GM19395 (cell line): ENCODE measurements around the gene NDUFA6.
"Not testable (repeated sequence)": the region's sequence is repeated elsewhere in the genome, so short reads cannot be mapped to it uniquely, and the experiment has no call there.

Experiments used
- ATAC-seq: cut with Tn5 transposase; IDR thresholded peaks from one replicate; pipeline ENCODE4 v1.9.1; 2021; ENCODE audit warnings: mild to moderate bottlenecking, moderate library complexity; ENCODE audit not compliant: unreplicated experiment

The NDUFA6 gene

GRCh38 chr22:42072606-42073330 is 17.8 kb downstream of the NDUFA6 start:
- ATAC-seq = no peak

DNA sequence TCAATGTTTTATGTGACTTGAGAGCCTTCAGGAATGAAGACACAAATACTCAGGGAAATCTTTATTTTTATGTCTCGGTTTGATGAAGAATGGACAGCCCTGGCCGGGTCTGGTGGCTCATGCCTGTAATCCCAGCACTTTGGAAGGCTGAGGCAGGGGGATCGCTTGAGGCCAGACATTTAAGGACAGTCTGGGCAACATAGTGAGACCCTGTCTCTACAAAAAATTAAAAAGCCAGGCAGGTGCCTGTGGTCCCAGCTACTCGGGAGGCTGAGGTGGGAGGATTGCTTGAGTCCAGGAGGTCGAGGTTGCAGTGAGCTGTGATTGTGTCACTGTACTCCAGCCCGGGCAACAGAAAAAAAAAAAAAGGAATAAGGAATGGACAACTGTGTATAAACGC is 19.1 kb downstream of the NDUFA6 start:
- ATAC-seq = not testable (repeated sequence)

DNA sequence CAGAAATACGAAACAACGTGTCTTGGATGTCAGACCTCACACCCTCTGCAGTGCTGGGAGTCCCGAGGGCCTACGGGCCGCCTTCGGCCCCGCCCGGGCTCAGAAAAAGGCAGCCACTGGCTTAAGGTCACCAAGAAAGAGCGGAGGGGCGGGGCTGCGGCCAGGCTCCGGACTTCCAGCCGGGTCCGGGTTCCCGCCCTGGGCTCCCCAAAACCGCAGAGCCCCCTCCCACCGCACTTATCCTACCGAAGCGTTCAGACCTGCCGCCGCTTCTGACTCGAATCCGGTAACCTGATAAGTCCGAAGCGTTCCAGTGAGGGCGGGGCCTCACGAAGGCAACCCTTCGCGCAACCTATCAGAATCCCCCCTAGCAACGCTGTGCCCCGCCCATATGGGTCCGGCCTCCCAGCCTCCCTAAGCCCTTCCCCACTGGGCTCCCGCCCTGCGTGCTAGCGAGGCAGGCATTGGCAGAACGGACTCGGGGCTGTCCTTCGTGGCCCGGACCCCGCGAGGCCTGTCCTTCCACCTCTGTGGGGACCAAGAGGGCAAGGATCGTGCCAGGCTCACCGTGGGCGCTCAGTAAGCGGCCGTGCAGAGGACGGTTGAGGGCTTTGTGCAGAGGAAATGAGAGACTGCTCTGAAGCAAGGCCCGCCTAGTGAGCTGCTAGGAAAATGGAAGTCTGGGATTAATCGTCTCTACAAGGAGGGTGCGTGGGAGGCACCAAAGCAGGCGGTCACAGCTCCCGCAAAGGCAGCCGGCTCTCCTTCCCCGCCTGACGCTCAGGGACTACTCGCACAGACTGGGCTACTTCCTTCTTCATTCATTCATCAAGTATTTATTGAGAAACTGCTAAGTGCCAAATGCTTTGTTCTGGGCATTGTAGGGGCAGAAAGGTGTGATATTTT is 19.8 kb downstream of the NDUFA6 start, which contains the start of gene NAGA:
Gene NAGA, minus strand, starts transcription at position 296 of the 906 bp plus-strand sequence. CDS start 515 bp downstream, outside the sequence.
- peak; percentile 87 for ATAC-seq

- ATAC-seq = peak; percentile 10
Measured at GRCh38 chr22:42069801-42070516, 20.6 kb downstream of the NDUFA6 start.

- ATAC-seq = no peak
Measured at GRCh38 chr22:42068291-42068690, 22.3 kb downstream of the NDUFA6 start.

DNA sequence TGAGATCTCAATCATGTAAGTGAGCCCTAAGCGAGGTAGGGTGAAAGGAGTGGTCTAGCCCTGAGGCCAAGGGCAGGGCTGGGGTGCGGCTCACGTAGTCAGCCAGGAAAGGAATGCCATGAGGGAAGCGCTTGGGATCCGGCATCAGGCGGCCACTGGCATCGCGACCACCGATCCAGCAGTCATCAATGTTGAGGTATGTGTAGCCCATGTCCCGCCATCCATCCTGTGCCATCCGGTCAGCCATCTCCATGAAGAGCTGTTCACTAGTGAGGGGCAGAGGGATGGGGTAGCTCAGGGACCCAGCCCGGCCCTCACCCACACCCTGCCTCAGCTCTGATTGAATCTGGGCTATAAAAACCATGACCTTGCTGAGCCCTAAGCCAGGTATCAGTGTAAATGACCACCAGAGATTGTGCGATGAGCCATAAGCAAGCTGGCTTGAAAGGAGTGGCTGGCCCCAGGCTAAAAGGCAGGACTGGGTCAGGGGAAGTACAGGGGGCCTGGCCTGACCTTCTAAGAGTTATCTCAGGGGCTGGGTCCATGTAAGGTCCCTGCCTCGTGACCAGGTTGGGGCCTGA is 22.8 kb downstream of the NDUFA6 start:
- no peak for ATAC-seq

GRCh38 chr22:42066937-42067336 is 23.6 kb downstream of the NDUFA6 start:
- ATAC-seq = no peak

GRCh38 chr22:42066126-42066761 is 24.3 kb downstream of the NDUFA6 start:
- ATAC-seq = no peak

DNA sequence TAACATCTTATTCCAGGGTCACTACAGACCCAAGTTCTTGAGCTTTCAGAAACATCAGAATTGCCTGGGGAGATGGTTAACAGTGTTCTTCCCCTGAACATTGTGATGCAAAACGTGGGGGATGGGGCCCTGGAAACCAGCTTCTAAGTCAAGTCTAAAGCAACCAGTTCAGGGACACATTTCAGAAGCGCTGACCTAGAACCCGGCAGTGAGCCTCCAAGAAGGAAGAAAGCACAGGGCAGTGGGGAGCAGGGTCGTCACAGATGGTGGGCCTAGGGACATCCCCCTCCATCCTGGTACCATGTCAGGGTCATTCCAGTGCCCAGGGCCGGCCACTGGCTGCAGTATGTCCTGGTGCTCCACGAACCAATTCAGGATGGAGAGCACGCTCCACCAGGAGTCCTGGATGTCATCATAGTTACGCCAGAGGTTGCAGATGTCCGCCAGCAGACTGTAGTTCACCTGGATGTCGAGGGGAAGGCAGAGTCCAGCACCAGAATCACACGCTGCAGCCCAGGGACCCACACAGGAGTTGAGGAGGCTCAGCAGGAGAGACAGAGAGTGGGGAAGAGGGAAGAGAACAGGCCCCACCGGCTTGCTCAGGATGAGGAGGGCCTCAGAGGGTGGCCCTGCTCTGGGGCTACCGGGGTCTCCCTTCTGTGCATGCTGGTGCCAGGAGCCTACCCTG is 25.0 kb downstream of the NDUFA6 start:
- ATAC-seq = no peak

GRCh38 chr22:42064629-42065028 is 25.9 kb downstream of the NDUFA6 start:
- no peak for ATAC-seq

GRCh38 chr22:42062506-42063170 is 27.9 kb downstream of the NDUFA6 start:
- no peak for ATAC-seq

DNA sequence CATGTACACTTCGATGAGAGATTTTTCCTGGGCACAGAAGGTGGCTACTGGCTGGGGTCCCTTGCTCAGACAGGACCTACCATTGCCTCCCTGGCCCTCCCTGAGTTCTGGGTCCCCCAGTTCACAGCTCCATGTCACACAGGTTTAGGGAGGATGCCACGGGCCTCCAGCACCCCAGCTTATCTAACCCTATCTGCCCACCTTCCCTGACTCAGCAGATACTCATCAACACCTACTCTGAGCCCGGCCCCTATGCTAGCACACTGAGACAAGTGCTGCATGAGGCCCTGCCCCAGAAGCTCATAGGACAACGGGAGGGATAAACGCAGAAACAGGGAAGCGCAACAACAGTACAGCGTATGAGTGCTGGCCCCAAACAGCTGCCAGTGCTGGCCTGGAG is 29.5 kb downstream of the NDUFA6 start:
- no peak for ATAC-seq

GRCh38 chr22:42060489-42060888 is 30.1 kb downstream of the NDUFA6 start:
- no peak for ATAC-seq

- ATAC-seq = no peak
Measured at GRCh38 chr22:42056757-42057511, 33.6 kb downstream of the NDUFA6 start.

GRCh38 chr22:42052765-42053164 is 37.8 kb downstream of the NDUFA6 start:
- ATAC-seq = no peak

DNA sequence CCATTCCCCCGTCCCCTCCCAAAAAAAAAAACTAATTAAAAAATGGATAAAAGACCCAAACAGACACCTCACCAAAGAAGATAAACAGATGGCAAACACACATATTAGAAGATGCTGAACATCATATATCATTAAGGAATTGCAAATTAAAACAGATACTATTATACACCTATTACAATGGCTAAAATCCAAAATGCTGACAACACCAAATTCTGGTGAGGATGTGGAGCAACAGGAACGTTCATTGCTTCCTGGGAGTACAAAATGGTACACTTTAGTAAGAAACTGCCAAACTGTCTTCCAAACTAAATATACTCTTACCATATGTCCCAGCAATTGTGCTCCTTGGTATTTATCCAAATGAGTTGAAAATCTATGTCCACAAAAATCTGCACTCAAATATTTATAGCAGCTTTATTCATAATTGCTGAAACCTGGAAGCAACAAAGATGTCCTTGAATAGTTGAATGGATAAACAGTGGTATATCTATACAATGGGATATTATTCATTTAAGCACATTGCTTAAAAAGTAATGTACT is 39.9 kb downstream of the NDUFA6 start:
- ATAC-seq = no peak

- ATAC-seq = no peak
Measured at GRCh38 chr22:42041784-42042183, 48.8 kb downstream of the NDUFA6 start.

- no peak for ATAC-seq
Measured at GRCh38 chr22:42039271-42039670, 51.3 kb downstream of the NDUFA6 start.
